Measurements from ENCODE around the gene IL21. TPM values are rescaled to one million over a fixed set of nuclear protein-coding genes. Genes with fewer than 3 reads are reported as not detected.
A peak's percentile ranks its signal among the peaks of the same experiment; 100 is the strongest.

Gene IL21
- total RNA-seq, 1 experiment from 2014 or later, result not detected

- Mint-ChIP-seq H3K9me3 (ENCODE audit: unreplicated experiment) (peaks cover 10% of the 10 kb centered on the region), H3K27ac (ENCODE audit: unreplicated experiment) (no peak overlapping the region), H3K4me3 (ENCODE audit: unreplicated experiment) (peak overlapping the region; percentile 20), H3K36me3 (ENCODE audit: insufficient read depth, unreplicated experiment) (no peaks in the 10 kb centered on the region), H3K4me1 (ENCODE audit: low read depth, unreplicated experiment) (peaks cover 11% of the 10 kb centered on the region), H3K27me3 (ENCODE audit: insufficient read depth, unreplicated experiment) (peaks cover 17% of the 10 kb centered on the region)
- H3K27me3 ChIP-seq (replicated peaks; ENCODE audit: control insufficient read depth, insufficient read depth, low read length), result no peaks in the 10 kb centered on the region
- no peaks in the 10 kb centered on the region for H3K9me3 ChIP-seq
- POLR2A ChIA-PET, result no interaction called here
- intact Hi-C loops (cut with micrococcal nuclease; ENCODE audit: unreplicated experiment), result loop anchor here (1.0 to 5.0 kb wide), 6 partner anchors 50 to 328 kb away; partner anchors contain the start of gene BBS12
- H3K4me3 ChIP-seq (ENCODE audit: low read depth, low read length), result no peak overlapping the region
- H3K36me3 ChIP-seq (ENCODE audit: control insufficient read depth, insufficient read depth, low read length), result no peaks in the 10 kb centered on the region
- peaks cover 11% of the 10 kb centered on the region; the same call in 1 of the 2 replicates for H3K4me1 ChIP-seq
- peak; percentile 33 to 40 for TF ChIP-seq CTCF (IDR thresholded peaks at IDR 0.05; ENCODE audit: insufficient read depth in 1 of 2, low read depth in 1 of 2, low read length in 1 of 2, severe bottlenecking in 1 of 2, unreplicated experiment in 1 of 2)
- peak in 1 of 2 experiments; percentile 42 for DNase-seq
- CTCF ChIA-PET, result interaction anchor here (0.6 to 3.7 kb wide), 7 partner anchors 113 to 312 kb away, joined by 3 to 29 read pairs (median 5); partner anchors contain the start of gene BBS12
- BruUV-seq (replicated peaks), result no TSS peak
These were observed 18.4 kb downstream of the IL21 start for GRCh38 chr4:122602277-122603142.

GRCh38 chr4:122591196-122591595 lies 29.7 kb downstream of the IL21 start:
- Histone ChIP-seq H3K9me3 (no peaks in the 10 kb centered on the region), H3K27me3 (replicated peaks; ENCODE audit: control insufficient read depth, insufficient read depth, low read length) (no peaks in the 10 kb centered on the region), H3K4me3 (ENCODE audit: low read depth, low read length) (no peak overlapping the region), H3K4me1 (no peaks in the 10 kb centered on the region), H3K36me3 (ENCODE audit: control insufficient read depth, insufficient read depth, low read length) (no peaks in the 10 kb centered on the region)
- Mint-ChIP-seq H3K9me3 (ENCODE audit: unreplicated experiment) (no peaks in the 10 kb centered on the region), H3K27me3 (ENCODE audit: insufficient read depth, unreplicated experiment) (peaks cover 6% of the 10 kb centered on the region), H3K4me1 (ENCODE audit: low read depth, unreplicated experiment) (no peaks in the 10 kb centered on the region), H3K4me3 (ENCODE audit: unreplicated experiment) (no peak overlapping the region), H3K27ac (ENCODE audit: unreplicated experiment) (no peak overlapping the region), H3K36me3 (ENCODE audit: insufficient read depth, unreplicated experiment) (no peaks in the 10 kb centered on the region)
- TF ChIP-seq CTCF (IDR thresholded peaks at IDR 0.05; ENCODE audit: insufficient read depth in 1 of 2, low read depth in 1 of 2, low read length in 1 of 2, severe bottlenecking in 1 of 2, unreplicated experiment in 1 of 2), result no peak
- intact Hi-C loops (cut with micrococcal nuclease; ENCODE audit: unreplicated experiment), result no loop called here
- BruUV-seq (replicated peaks), result no TSS peak
- ChIA-PET POLR2A (no interaction called here), CTCF (no interaction called here)
- no peak for DNase-seq

GRCh38 chr4:122588453-122589238 lies 32.2 kb downstream of the IL21 start:
- ChIA-PET CTCF (no interaction called here), POLR2A (no interaction called here)
- Histone ChIP-seq H3K4me1 (no peaks in the 10 kb centered on the region), H3K36me3 (ENCODE audit: control insufficient read depth, insufficient read depth, low read length) (no peaks in the 10 kb centered on the region), H3K4me3 (ENCODE audit: low read depth, low read length) (no peak overlapping the region), H3K27me3 (replicated peaks; ENCODE audit: control insufficient read depth, insufficient read depth, low read length) (no peaks in the 10 kb centered on the region), H3K9me3 (no peaks in the 10 kb centered on the region)
- Mint-ChIP-seq H3K27ac (ENCODE audit: unreplicated experiment) (no peak overlapping the region), H3K36me3 (ENCODE audit: insufficient read depth, unreplicated experiment) (no peaks in the 10 kb centered on the region), H3K4me3 (ENCODE audit: unreplicated experiment) (no peak overlapping the region), H3K9me3 (ENCODE audit: unreplicated experiment) (no peaks in the 10 kb centered on the region), H3K4me1 (ENCODE audit: low read depth, unreplicated experiment) (no peaks in the 10 kb centered on the region), H3K27me3 (ENCODE audit: insufficient read depth, unreplicated experiment) (no peaks in the 10 kb centered on the region)
- no peak for TF ChIP-seq CTCF (IDR thresholded peaks at IDR 0.05; ENCODE audit: insufficient read depth in 1 of 2, low read depth in 1 of 2, low read length in 1 of 2, severe bottlenecking in 1 of 2, unreplicated experiment in 1 of 2)
- BruUV-seq (replicated peaks), result no TSS peak
- intact Hi-C loops (cut with micrococcal nuclease; ENCODE audit: unreplicated experiment), result no loop called here
- no peak for DNase-seq

Measured in Caco-2 (cell line).